ENCODE measurements around the gene DLGAP3. TPM values are rescaled to one million over a fixed set of nuclear protein-coding genes. Genes with fewer than 3 reads are reported as not detected.

DLGAP3 gene
- 1.5 TPM for total RNA-seq

DNA sequence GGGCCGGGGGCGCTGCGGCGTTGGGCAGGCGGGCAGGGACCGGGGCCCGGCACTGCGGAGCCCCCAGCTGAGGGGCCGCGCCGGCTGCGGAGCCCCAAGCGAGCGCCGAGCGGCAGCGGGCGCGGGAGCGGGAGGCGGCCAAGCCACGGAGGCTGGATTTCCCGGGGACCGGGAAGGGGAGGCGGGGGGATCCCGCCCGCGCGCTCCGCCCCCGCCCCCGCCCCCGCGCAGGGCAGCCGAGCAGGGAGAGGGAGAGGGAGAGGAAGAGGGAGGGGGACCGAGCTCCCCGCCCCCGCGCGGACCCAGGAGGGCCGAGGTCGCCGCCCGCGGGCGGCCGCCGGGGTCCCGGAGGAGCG, at the start of gene DLGAP3:
Gene DLGAP3 (minus strand): TSS at position 154 of the 356 bp plus-strand sequence. CDS start 24,267 bp downstream, outside the sequence.

DNA sequence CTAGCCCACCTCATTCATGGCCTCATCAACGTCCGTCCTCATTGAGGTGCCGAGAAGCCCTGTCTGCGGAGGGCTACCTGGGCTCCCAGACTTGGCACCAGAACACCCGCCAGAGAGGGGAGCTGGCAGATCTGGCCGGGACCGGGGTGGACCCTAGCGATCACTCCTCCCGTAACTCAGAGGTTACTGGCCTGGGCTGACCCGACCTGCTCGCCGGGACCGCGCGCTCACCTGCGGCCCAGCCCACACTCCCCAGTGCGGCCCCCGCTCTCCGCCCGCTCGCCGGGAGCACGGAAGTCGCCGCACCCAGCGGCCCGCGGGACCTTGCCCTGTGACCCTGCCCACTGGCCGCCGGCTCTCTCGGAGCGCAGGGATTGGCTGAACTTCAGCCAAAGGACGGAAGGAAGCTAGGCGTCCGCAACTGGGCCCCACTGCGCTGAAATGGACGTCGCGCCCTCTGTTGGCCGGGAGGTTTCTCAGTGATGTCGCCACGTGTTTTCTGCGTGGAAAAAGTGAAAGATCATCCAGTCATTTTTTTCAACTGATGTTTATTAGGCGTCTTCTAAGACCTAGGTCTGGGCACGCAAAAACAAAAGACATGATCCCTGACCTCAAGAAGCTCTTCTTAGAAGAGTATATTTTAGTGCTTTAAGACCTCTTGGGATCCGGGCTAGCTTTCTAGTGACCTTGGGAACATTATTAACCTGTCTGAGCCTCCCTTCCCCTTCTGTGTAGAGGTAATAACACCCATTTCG, 69.8 kb downstream of the DLGAP3 start, which contains the start of gene SMIM12:
Gene SMIM12 (minus strand): TSS at position 304 of the 755 bp plus-strand sequence. CDS start 3,772 bp downstream, outside the sequence.

Other genes with a start within 250 kb of the DLGAP3 start
- 0.18 TPM for gene GJB5, start 174.6 kb downstream of the DLGAP3 start, total RNA-seq
- not detected for gene GJB4, start 169.9 kb downstream of the DLGAP3 start, total RNA-seq
- gene GJB3, start 148.4 kb downstream of the DLGAP3 start, total RNA-seq, result 0.35 TPM
- 18.5 TPM for gene GJA4, start 136.7 kb downstream of the DLGAP3 start, total RNA-seq
- gene SMIM12, start 69.9 kb downstream of the DLGAP3 start, total RNA-seq, result 14.9 TPM
- 29.0 TPM for gene TMEM35B, start 55.7 kb upstream of the DLGAP3 start, total RNA-seq
- gene ZMYM6, start 102.3 kb upstream of the DLGAP3 start, total RNA-seq, result 19.4 TPM
- 25.1 TPM for gene ZMYM1, start 149.7 kb upstream of the DLGAP3 start, total RNA-seq